IMR-90 (cell line): ENCODE data around the gene SLC1A1.

Source experiments
- BHLHE40 ChIP-seq: fragments of 150-350 bp; IDR thresholded peaks from 2 replicates; pipeline ENCODE4 v1.6.1; 2016; ENCODE audit warnings: mild to moderate bottlenecking, low read depth, low read length
- CTCF ChIP-seq: conservative IDR thresholded peaks from 2 replicates; pipeline ENCODE4 v1.5.1; 2012; ENCODE audit warnings: mild to moderate bottlenecking, low read depth, low read length, improper control_type of control experiment
- MXI1 ChIP-seq: IDR thresholded peaks from 2 replicates; pipeline ENCODE4 v1.6.1; 2012; ENCODE audit warnings: low read depth, mild to moderate bottlenecking, low read length, moderate library complexity, borderline replicate concordance
- POLR2A ChIP-seq: IDR thresholded peaks from 2 replicates; pipeline ENCODE4 v1.6.1; 2012; ENCODE audit warnings: mild to moderate bottlenecking, low read depth, low read length
- RFX5 ChIP-seq: IDR thresholded peaks from 2 replicates; pipeline ENCODE4 v1.8.0; 2012; ENCODE audit warnings: low read depth, mild to moderate bottlenecking, low read length, moderate library complexity
- USF2 ChIP-seq: fragments of 150-350 bp; IDR thresholded peaks from 2 replicates; pipeline ENCODE4 v1.6.1; 2017; ENCODE audit warnings: mild to moderate bottlenecking, antibody characterized with exemption, low read length, low read depth

GRCh38 chr9:4592886-4593285, 102.6 kb downstream of the SLC1A1 start:
- TF ChIP-seq CTCF (no peak), USF2 (no peak), POLR2A (no peak), RFX5 (no peak), BHLHE40 (no peak), MXI1 (no peak)
